HUDEP-2 (cell line): ENCODE measurements around the gene SDC1.
"Not testable (repeated sequence)": the region's sequence is repeated elsewhere in the genome, so short reads cannot be mapped to it uniquely, and the experiment has no call there.

Experiments
- DNase-seq, 76 experiments: peaks; one replicate each; lab custom pipeline; 2025; ENCODE audit not compliant: unreplicated experiment in 76 of 76; lab: John Stamatoyannopoulos, UW

The SDC1 gene

DNA sequence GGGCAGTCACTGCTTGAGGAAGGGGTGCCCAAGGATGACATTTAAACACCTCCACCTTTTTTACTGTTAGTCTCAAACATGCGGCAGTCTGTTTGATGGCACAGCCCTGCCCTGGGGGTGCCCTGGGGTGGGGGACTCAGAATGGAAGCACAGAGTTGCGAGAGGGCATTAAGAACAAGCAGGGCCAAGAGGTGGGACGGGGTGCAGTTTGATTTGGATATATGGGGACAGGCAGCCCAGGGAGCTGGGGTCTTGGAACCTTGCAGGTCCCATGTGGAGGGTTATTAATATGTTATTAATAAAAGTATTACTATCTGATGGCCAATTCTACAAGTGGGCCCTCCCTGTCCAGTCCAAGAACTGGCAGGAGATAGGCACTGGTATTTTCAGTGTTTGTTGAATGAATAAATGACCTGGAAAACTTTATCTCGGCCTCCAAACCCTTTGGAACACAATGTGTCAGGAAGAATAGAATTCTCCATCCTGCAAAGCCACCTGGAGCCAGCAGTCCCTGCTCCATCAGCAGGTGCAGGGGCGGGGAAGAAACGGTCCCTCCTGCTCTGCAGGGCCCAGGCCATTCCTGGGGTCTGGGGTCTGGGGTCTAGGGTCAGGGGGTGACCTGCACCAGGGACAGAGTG lies 25.2 kb downstream of the SDC1 start:
- DNase-seq: no peak

DNA sequence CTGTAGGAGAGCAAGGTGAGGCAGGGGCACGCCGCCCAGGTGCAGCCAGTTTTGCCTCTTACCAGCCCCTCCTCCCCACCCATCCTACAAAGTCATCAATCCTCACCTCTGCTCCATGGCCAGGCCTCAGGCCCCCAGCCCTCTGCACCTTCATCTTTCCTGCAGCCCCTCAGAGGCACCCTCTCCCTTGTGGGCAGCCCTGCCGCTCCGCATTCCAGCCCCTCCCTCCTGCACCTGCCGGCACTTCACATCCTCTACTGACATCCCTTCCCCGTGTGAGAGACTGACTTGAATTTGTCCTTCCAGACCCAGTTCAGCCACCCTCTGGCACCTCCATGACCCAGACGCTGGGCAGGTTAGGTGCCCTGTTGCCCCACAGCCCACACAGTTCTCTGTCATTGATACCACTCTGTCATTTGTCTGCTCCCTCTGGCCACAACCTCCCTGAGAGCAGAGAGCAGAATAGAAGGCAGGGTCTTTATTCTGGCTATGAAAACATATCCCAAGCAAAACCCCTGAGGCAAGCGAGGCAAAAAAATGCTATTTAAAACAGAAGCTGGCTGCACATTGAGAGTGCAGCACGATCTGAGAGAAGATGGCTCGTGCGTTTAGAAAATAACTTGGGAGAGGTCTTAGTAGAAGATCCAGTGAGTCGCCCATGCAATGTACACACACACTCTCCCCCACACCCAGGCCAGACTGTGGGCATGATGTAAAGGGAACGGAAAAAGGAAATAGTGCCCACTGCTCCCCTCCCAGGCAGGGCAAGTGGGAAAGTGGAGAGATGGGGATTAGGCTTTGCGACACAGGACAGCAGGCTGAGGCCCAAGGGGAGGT lies 25.9 kb downstream of the SDC1 start:
- no peak for DNase-seq

DNA sequence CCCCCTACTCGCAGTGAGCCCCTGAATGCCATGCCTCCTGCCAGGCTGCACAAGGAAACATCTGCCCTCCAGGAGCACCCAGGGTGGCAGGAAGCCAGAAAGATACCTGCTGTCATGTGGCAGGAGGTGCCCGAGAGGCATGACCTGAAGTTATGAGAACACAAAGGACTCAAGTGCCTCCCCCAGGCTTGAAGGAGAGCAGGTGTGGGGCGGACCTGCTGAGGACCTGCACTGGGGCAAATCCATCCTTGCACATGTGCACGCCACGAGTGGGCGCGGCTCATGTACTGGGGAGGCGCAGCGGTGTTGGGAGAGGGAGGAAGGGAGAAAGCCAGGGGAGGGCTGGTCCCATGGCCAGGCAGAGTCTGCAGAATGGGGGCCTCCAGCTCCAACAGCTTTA lies 26.9 kb downstream of the SDC1 start:
- DNase-seq: no peak

DNA sequence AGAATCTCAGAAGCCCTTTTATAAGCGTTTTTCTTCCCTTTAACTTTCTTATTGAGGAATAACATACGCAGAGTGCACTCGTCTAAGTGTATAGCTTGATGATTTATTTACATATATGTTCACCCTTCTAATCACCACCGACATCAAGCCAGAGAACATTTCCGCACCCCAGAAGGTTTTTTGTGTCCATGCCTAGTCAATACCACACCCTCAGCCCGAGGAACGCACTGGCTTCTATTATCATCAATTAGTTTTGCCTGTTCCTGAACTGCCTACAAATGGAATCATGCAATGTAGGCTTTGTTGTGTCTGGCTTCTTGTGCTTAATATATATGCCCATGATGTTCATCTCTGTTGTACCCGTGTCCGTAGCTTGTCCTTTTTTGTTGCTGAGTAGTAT lies 27.7 kb downstream of the SDC1 start:
- DNase-seq: no peak

DNA sequence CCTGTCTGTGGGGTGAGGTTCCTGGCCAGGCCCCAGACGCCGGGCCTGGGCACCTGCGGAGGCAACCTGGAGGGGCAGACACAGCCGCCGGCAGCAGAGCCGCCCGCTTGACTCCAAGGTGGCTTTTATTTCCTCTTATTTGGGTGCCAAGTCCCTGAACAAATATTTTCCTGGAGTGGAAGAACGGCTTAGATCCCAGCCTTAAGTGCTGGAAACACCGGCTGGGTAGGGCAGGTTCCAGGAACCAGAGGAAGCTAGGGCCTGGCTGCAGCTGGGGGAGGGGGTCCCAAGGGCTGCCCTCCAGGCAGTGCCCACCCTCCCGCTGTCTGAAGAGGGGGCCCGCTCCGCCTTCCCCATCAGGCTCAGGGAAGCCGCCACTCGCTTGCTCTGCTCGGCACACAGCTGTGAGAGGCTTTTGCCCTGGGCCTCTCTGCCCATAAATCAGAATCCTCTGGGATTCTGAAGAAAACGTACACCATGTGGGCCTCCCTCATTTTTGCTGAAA lies 28.2 kb downstream of the SDC1 start:
- no peak for DNase-seq

DNA sequence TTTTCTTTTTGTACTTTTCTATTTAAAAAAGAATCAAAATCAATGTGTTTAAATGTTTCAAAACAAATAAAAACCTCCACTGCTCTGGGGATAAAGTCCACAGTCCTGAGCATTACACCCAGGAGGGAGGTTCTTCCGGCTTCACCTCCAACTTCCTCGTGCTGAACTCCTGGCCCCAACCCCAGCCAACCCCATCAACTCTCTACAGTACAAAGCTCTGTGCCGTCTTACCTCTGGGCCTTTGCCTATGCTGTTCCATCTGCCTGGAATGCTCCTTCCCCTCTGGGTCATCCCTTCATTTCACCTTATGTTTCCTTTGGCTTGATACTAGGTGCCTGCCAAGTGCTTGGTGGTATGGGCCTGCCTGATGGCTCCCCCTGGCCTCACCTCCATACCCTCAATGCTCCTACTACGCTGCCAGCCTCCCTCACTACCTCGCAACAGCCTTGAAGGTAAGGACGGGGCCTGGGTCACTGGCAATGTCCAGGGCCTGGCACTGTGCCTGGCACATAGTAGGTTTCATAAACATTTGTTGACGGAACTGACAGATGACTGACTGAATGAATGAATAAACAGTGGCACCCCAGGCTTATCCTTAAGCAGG lies 28.8 kb downstream of the SDC1 start:
- no peak for DNase-seq

DNA sequence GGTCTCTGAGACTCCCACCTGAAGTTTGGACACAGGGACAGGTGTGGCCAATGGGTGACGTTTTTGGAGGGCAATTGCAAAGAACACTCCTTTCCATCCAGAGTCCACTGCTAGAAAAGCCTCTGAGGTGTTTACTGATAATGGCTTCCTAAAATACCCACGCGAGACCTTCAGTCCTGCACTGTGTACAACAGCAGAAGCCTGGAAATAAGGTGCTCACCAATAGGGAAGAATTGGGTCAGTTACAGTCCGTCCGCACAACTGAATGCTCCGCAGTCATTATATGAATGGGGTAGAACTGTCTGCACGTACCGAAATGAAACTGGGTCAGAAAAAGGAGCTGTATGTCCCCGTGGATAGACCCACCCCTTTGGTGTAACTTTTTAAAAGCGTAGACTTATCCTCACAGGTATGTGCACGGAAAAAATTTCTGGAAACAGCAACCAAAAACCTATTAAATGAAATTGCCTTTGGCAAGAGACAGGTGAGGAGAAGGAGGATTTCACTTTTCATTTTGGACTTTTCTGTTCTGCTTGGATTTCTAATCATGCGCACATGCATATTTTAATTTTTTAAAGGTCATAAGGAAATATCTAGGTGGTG lies 29.4 kb downstream of the SDC1 start:
- DNase-seq: no peak

DNA sequence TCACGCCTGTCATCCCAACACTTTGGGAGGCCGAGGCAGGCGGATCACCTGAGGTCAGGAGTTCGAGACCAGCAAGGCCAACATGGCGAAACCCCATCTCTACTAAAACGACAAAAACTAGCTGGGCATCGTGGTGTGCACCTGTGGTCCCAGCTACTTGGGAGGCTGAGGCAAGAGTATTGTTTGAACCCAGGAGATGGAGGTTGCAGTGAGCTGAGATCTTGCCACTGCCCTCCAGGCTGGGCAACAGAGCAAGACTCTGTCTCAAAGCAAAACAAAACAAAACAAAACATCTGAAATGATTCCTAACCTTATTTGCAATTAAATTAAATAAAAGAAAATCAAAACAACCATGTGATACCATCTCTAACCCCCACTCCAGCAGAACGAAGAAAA lies 29.9 kb downstream of the SDC1 start:
- not testable (repeated sequence) for DNase-seq

DNA sequence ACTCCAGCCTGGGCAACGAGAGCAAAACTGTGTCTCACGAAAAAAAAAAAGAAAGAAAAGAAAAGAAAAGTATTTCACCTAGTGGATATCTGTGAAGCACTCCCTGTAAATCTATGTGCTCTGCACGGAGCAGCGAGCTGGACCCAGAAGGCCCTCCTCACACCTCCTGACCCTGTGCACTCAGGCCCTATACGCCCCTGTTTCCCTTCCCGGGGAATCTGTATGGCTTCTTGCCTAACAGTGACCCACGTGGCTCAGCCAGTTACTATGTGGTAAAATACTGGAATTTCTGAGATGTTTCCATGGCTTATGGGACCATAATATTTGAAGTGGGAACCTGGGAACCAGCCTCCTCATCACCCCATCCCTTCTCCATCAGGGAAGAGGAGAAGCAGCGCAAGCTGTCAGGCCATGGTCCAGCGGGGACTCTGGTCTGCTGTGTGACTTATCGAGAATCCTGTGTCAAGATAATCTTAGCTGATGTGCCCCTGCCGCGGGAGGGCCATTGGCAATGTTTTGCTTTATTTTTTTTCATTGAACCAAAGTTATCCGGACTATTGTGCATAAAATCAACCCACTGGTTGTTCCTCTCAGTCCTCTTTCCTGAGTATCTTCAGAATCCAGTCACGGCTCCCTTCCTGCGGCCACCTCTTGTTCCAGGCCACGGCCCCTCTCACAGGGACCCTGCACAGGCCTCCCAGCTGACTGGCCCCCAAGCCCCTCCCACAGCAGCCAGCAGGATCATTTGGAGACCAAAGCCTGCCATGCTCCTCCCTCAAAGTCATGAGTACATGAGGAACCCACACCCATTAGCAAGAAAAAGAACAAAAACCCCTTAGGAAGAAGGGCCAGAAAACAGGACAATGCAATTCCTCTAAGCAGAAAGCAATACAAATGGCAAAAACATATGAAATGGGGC lies 30.6 kb downstream of the SDC1 start:
- DNase-seq: no peak

DNA sequence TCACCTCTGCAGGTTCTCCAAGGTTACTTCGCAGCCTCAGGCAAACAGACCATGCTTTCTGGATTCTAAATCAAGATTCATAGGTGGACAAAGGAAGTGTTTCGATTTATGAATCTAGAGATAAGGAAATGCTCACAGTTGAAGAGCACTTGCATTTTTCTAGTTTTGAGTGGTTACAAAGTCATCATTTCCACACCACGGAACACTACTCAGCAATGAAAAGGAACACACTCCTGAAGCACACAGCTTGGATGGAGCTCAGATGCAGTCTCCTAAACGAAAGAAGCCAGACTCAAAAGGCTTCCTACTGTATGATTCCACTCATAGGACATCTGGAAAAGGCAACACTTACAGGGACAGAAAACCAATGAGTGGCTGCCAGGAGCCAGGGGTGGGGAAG lies 31.7 kb downstream of the SDC1 start:
- no peak for DNase-seq

DNA sequence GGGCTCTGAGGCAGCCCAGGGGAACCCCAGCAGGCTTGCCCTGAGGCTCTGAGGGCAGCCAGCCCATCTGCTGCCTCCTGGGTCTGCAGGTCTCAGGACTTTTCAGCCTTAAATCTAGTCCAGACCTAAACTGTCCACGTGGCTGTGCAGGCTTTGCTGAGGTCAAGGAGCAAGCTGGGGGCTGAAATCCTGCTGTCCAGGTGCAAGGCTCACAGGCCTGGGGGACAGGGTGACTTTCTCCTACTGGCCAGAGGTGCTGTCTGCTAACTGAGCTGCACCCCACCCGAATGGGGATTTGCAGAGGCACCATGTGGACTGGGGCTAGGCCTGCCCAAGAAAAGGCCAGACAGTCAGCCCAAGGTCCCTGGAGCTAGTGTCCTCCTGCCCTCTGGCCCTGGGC lies 32.1 kb downstream of the SDC1 start:
- DNase-seq: no peak

DNA sequence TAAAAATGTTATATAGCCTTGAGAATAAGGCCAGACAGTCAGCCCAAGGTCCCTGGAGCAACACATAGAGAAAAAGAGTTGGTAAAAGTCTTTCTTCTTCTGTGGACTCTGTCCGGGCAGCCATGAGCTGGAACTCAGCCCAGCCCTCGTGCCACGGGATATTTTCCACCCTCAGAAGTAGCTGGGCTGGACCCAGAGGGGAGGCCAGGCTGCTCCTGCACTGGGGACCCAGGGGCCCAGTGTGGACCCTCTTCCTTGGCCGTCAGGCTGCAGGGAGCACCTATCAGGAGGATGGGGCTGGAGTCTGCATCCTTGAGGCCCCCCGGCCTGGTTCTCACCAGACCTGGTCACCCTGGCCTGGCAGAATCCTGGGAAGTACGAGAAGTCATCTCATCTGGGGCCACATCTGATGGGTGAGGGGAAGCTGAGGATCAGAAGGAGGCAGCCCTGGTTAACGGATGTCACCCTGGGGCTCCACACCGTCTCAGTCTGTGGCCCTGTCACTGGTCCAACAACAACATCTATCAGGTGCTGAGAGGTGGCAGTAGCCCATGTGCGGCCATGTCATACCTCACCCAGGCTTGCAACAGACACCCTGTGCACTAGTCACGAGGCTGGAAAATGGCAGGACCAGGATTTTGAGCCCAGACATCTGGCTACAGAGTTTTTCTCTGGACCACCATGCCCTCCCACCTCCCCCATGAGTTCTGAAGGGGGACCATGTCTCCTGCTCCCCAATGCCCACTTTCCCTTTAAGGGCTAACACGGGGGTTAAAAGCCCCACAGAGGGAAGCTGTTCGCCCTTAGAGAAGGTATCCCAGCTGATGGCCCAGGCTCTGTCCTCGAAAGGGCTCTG lies 33.0 kb downstream of the SDC1 start:
- DNase-seq: no peak

DNA sequence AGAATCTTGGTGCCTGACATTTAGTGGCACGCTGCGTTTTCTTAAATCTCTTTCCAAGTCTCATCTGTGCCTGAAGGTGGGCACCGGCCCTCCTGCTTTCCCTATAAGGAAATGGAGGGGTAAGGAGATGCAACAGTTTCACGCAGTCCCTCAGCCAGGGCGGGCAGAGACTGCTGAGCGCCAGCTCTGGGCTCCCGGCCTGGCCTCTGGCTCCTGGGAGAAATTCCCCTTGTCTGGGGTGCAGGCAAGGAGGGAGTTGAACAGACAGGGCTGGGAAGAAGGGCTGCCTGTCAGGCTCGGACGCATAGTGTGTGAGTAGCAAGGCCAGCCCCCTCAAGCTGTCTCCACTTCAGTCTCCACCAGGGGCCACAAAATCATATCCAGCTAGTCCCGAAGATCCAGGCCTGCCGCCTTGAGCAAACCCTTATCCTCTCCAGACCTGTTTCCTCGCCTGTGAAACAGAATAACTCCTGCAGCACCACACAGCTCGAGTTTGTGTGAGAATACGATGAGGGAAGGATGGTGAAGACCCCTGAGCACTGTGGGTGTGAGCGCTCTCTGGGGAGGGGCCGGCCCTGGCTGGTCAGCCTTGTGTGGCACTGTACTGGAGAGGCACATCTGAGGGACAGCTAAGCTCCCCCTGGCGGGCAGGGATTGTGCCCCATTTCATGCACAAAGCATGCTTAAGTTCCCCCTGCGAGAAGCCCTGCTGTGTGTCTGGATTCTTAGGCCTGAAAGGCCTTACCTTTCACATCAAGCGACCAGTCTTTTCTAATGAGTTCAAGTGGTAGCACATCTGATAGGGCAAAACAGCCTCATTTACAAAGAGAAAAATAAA lies 33.8 kb downstream of the SDC1 start:
- DNase-seq: no peak

DNA sequence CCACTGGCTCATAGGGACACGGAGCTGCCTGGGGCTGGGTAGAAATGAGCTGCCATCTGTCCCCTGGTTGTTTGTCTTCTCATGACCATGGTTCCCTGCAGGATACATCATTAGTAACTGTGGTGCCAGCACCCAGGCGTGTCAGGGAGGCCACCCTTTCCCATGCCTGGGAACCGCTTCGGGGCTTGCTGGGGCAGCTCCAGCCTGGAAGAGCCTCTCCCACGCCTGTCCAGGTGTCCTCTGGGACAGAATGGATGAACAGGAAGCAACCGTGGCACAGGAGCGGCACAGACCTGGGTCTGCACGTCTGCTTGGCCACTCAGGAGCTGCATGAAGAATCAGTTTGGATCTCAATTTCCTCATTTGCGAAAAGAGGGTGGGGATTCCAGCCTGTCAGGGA lies 34.8 kb downstream of the SDC1 start:
- DNase-seq: no peak

DNA sequence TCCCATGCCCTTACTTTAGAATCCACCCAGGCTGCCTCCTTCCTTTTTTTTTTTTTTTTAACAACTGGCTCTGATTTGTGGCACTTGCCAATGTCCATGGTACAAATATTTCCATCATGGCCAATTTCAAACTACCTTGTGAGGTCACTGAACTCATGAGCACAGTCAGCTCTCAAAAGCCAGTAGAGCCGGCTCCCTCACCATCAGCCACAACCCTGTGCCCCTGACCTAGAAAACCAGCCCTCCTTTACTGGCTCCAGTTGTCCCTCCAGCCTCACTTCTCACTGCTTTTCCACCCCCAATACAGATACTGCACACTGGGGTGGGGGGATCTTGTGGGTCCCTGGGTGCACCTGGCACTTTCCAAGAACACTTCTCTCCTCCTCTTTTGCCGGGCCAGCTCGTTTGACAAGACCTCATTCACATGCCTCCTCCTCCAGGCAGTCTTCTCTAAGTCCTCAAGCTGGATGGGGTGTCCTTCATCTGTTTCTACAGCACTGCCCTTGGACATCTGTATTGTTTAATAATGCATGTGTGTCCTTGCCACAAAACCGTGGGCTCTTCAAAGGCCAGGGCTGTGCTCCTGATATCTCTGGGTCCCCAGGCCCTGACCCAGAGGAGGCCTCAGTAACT lies 35.5 kb downstream of the SDC1 start:
- DNase-seq: no peak

DNA sequence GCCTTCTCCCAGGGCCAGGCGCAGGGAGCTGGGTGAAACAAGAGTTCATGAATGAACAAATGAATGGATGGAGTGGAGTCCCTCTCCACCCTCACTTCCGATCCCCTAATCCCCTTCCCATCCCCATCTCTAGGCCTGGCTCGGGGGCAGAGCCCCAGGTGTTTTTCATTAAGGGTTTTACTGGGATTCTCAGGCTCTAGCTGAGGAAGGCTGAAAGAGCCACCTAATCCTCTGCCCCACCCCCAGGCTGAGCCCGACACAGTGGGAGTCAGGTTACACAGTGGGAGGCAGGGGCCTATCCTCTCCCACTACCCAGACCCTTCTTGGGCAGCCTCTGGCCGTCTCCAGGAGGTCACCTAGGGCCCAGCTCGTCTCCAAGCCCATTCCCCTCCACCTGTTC lies 36.1 kb downstream of the SDC1 start:
- DNase-seq: no peak

DNA sequence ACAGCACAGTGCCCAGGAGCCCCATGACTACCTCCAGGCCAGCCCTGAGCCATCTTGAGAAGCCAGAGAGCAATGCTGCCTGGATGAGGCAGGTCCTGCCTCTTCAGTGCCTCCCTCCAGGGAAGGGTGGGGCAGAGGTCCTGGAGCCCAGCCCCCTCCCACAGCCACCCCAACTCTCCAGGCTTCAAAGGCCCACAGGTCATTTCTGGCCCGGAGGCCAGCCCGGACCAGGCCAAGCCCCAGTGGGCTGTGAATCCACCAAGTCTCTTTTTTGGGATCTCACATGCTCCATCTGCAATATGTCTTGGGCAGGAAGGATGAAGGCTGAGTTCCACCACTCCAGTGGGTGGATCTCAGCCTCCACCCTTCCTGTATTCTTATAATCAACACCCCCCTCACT lies 36.7 kb downstream of the SDC1 start:
- no peak for DNase-seq

DNA sequence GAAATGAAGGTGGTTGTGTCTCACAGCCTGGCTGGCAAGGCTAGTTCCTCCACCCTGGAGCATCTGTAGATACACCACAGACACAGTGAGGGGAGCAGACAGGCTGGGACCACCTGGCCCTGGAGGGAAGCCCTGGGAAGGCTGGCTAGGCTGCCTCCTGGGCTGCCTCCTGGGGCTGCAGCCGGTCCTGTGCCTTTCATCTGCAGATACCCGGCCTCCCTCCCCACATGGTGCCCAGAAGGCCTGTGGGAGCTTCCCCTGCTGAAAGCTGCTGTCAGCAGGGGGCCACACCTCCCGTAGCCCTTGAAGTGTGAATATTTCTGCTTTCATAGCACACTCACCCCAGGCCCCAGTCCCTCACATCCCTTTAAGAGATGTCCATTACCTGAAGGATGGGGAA lies 37.6 kb downstream of the SDC1 start:
- no peak for DNase-seq
